Activated naive CD4-positive, alpha-beta T cell treated with anti-CD3 and anti-CD28 coated beads for 36 hours (primary cell): ENCODE measurements around the gene KIRREL3. TPM values are rescaled to one million over a fixed set of nuclear protein-coding genes. Genes with fewer than 3 reads are reported as not detected.

Experiments
- CTCF ChIA-PET: fragments of 350-600 bp; sonication (Branson Sonifier 250); formaldehyde crosslinking; loops from one replicate; lab custom pipeline; 2021; ENCODE audit warnings: antibody characterized with exemption; lab: Charles Lee
- DNase-seq: peaks from one replicate; pipeline ENCODE4 v3.0.0-alpha.2; 2020
- H3K27ac Mint-ChIP-seq: one replicate; pipeline ENCODE4 v1.8.0; 2021; ENCODE audit warnings: mild to moderate bottlenecking, mixed read lengths
- H3K27me3 Mint-ChIP-seq: one replicate; pipeline ENCODE4 v1.8.0; 2021; ENCODE audit warnings: low read depth, mixed read lengths
- H3K36me3 Mint-ChIP-seq: one replicate; pipeline ENCODE4 v1.8.0; 2021; ENCODE audit warnings: low read depth, mixed read lengths
- H3K4me1 Mint-ChIP-seq: one replicate; pipeline ENCODE4 v1.8.0; 2021; ENCODE audit warnings: low read depth, mixed read lengths
- H3K4me3 Mint-ChIP-seq: one replicate; pipeline ENCODE4 v1.8.0; 2021; ENCODE audit warnings: mild to moderate bottlenecking, moderate library complexity, mixed read lengths
- H3K9me3 Mint-ChIP-seq: one replicate; pipeline ENCODE4 v1.8.0; 2021; ENCODE audit warnings: mixed read lengths
- intact Hi-C: fragments of 100-400 bp; cut with micrococcal nuclease; formaldehyde crosslinking; loops from one replicate; pipeline ENCODE4 v1.15.1; 2023
- total RNA-seq, 2 experiments: library from RNA; stranded (reverse); gene quantifications; one replicate each; pipeline ENCODE4 v1.2.3, GENCODE V29; 2021

Gene KIRREL3
- not detected for total RNA-seq

GRCh38 chr11:127000291-127000968, at the start of gene KIRREL3:
Gene KIRREL3 (minus strand): TSS chr11:127000770.
- no peaks in the 10 kb centered on the region for H3K36me3 Mint-ChIP-seq
- H3K27ac Mint-ChIP-seq = no peak within 1 kb of the TSS
- DNase-seq = no peak
- intact Hi-C loops = no loop called here
- H3K4me1 Mint-ChIP-seq = peaks cover 3% of the 10 kb centered on the region
- no peak within 1 kb of the TSS for H3K4me3 Mint-ChIP-seq
- CTCF ChIA-PET = no interaction called here
- H3K27me3 Mint-ChIP-seq = peaks cover 46% of the 10 kb centered on the region
- no peaks in the 10 kb centered on the region for H3K9me3 Mint-ChIP-seq

GRCh38 chr11:127050186-127050585, 49.6 kb upstream of the KIRREL3 start:
- no peak overlapping the region for H3K4me3 Mint-ChIP-seq
- H3K27ac Mint-ChIP-seq = no peak overlapping the region
- intact Hi-C loops = no loop called here
- CTCF ChIA-PET = no interaction called here
- H3K4me1 Mint-ChIP-seq = no peaks in the 10 kb centered on the region
- no peaks in the 10 kb centered on the region for H3K36me3 Mint-ChIP-seq
- no peak for DNase-seq
- H3K9me3 Mint-ChIP-seq = no peaks in the 10 kb centered on the region
- no peaks in the 10 kb centered on the region for H3K27me3 Mint-ChIP-seq

- no peak overlapping the region for H3K4me3 Mint-ChIP-seq
Observed at GRCh38 chr11:127049486-127049885, 48.9 kb upstream of the KIRREL3 start.

GRCh38 chr11:127044535-127044934, 44.0 kb upstream of the KIRREL3 start:
- H3K36me3 Mint-ChIP-seq = no peaks in the 10 kb centered on the region
- H3K27me3 Mint-ChIP-seq = peaks cover 2% of the 10 kb centered on the region
- H3K9me3 Mint-ChIP-seq = peaks cover 1% of the 10 kb centered on the region
- CTCF ChIA-PET = no interaction called here
- no peaks in the 10 kb centered on the region for H3K4me1 Mint-ChIP-seq
- H3K27ac Mint-ChIP-seq = no peak overlapping the region
- DNase-seq = no peak
- H3K4me3 Mint-ChIP-seq = no peak overlapping the region
- intact Hi-C loops = no loop called here

More at GRCh38 chr11:127049486-127049885, 48.9 kb upstream of the KIRREL3 start:
- Mint-ChIP-seq H3K4me1 (no peaks in the 10 kb centered on the region), H3K9me3 (no peaks in the 10 kb centered on the region), H3K27me3 (no peaks in the 10 kb centered on the region), H3K36me3 (no peaks in the 10 kb centered on the region), H3K27ac (no peak overlapping the region)
- CTCF ChIA-PET = no interaction called here
- intact Hi-C loops = no loop called here
- DNase-seq = no peak

- H3K27ac Mint-ChIP-seq = no peak overlapping the region
- intact Hi-C loops = no loop called here
- H3K36me3 Mint-ChIP-seq = no peaks in the 10 kb centered on the region
- H3K4me1 Mint-ChIP-seq = no peaks in the 10 kb centered on the region
- CTCF ChIA-PET = interaction anchor here (0.6 to 0.7 kb wide), 2 partner anchors 51 to 52 kb away, joined by 3 read pairs; no protein-coding TSS in a partner anchor
- no peak for DNase-seq
- peaks cover 2% of the 10 kb centered on the region for H3K27me3 Mint-ChIP-seq
- peaks cover 1% of the 10 kb centered on the region for H3K9me3 Mint-ChIP-seq
- H3K4me3 Mint-ChIP-seq = no peak overlapping the region
Observed at GRCh38 chr11:127042445-127042844, 41.9 kb upstream of the KIRREL3 start.

- CTCF ChIA-PET = no interaction called here
- Mint-ChIP-seq H3K36me3 (no peaks in the 10 kb centered on the region), H3K27ac (no peak overlapping the region), H3K4me3 (no peak overlapping the region), H3K4me1 (no peaks in the 10 kb centered on the region), H3K9me3 (peaks cover 1% of the 10 kb centered on the region), H3K27me3 (peaks cover 4% of the 10 kb centered on the region)
- no peak for DNase-seq
- intact Hi-C loops = no loop called here
Observed at GRCh38 chr11:127039591-127039990, 39.0 kb upstream of the KIRREL3 start.

- Mint-ChIP-seq H3K4me1 (no peaks in the 10 kb centered on the region), H3K36me3 (no peaks in the 10 kb centered on the region), H3K27me3 (peaks cover 2% of the 10 kb centered on the region), H3K9me3 (peaks cover 4% of the 10 kb centered on the region), H3K4me3 (no peak overlapping the region), H3K27ac (no peak overlapping the region)
- intact Hi-C loops = no loop called here
- DNase-seq = no peak
- CTCF ChIA-PET = no interaction called here
Observed at GRCh38 chr11:127037596-127037995, 37.0 kb upstream of the KIRREL3 start.

GRCh38 chr11:127037001-127037400, 36.4 kb upstream of the KIRREL3 start:
- DNase-seq = no peak
- Mint-ChIP-seq H3K4me3 (no peak overlapping the region), H3K9me3 (peaks cover 4% of the 10 kb centered on the region), H3K27me3 (peaks cover 2% of the 10 kb centered on the region), H3K27ac (no peak overlapping the region), H3K36me3 (no peaks in the 10 kb centered on the region), H3K4me1 (no peaks in the 10 kb centered on the region)
- intact Hi-C loops = no loop called here
- CTCF ChIA-PET = no interaction called here

GRCh38 chr11:127035824-127036223, 35.3 kb upstream of the KIRREL3 start:
- Mint-ChIP-seq H3K27me3 (peaks cover 2% of the 10 kb centered on the region), H3K9me3 (peaks cover 4% of the 10 kb centered on the region), H3K4me1 (no peaks in the 10 kb centered on the region), H3K4me3 (no peak overlapping the region), H3K27ac (no peak overlapping the region), H3K36me3 (no peaks in the 10 kb centered on the region)
- no peak for DNase-seq
- CTCF ChIA-PET = no interaction called here
- intact Hi-C loops = no loop called here

- DNase-seq = no peak
- no peaks in the 10 kb centered on the region for H3K36me3 Mint-ChIP-seq
- H3K27me3 Mint-ChIP-seq = peaks cover 2% of the 10 kb centered on the region
- no peak overlapping the region for H3K27ac Mint-ChIP-seq
- CTCF ChIA-PET = no interaction called here
- intact Hi-C loops = no loop called here
- H3K4me1 Mint-ChIP-seq = no peaks in the 10 kb centered on the region
- no peak overlapping the region for H3K4me3 Mint-ChIP-seq
- H3K9me3 Mint-ChIP-seq = peaks cover 4% of the 10 kb centered on the region
Observed at GRCh38 chr11:127034973-127035372, 34.4 kb upstream of the KIRREL3 start.

- intact Hi-C loops = no loop called here
- no peak overlapping the region for H3K4me3 Mint-ChIP-seq
Observed at GRCh38 chr11:127028648-127029047, 28.1 kb upstream of the KIRREL3 start.

GRCh38 chr11:127027789-127028188, 27.2 kb upstream of the KIRREL3 start:
- H3K4me3 Mint-ChIP-seq = no peak overlapping the region
- H3K27me3 Mint-ChIP-seq = no peaks in the 10 kb centered on the region
- CTCF ChIA-PET = no interaction called here
- intact Hi-C loops = no loop called here
- no peaks in the 10 kb centered on the region for H3K36me3 Mint-ChIP-seq
- H3K27ac Mint-ChIP-seq = no peak overlapping the region
- no peaks in the 10 kb centered on the region for H3K4me1 Mint-ChIP-seq
- no peak for DNase-seq
- peaks cover 3% of the 10 kb centered on the region for H3K9me3 Mint-ChIP-seq

More at GRCh38 chr11:127028648-127029047, 28.1 kb upstream of the KIRREL3 start:
- Mint-ChIP-seq H3K27ac (no peak overlapping the region), H3K9me3 (peaks cover 4% of the 10 kb centered on the region), H3K36me3 (no peaks in the 10 kb centered on the region), H3K4me1 (no peaks in the 10 kb centered on the region), H3K27me3 (no peaks in the 10 kb centered on the region)
- no peak for DNase-seq
- CTCF ChIA-PET = no interaction called here

GRCh38 chr11:127027000-127027399, 26.4 kb upstream of the KIRREL3 start:
- no peaks in the 10 kb centered on the region for H3K36me3 Mint-ChIP-seq
- H3K27ac Mint-ChIP-seq = no peak overlapping the region
- no peaks in the 10 kb centered on the region for H3K27me3 Mint-ChIP-seq
- H3K4me1 Mint-ChIP-seq = no peaks in the 10 kb centered on the region
- no peak for DNase-seq
- no peak overlapping the region for H3K4me3 Mint-ChIP-seq
- intact Hi-C loops = no loop called here
- CTCF ChIA-PET = no interaction called here
- no peaks in the 10 kb centered on the region for H3K9me3 Mint-ChIP-seq
